Prostate gland (tissue), 2 donors: Measurements from ENCODE around the gene NAA50. TPM values are rescaled to one million over a fixed set of nuclear protein-coding genes. Genes with fewer than 3 reads are reported as not detected.

Experiments
- DNase-seq: peaks from one replicate; pipeline ENCODE4 v3.0.0-alpha.2; 2019; ENCODE audit warnings: low spot score
- H3K27ac ChIP-seq, 2 donors: fragments of 200-600 bp; sonication (generic); 2 replicates each; pipeline ENCODE4 v1.5.1; 2017 to 2019
- H3K27me3 ChIP-seq: fragments of 200-600 bp; sonication (generic); replicated peaks from 2 replicates; pipeline ENCODE4 v1.5.1; 2019; ENCODE audit not compliant: insufficient read depth
- H3K36me3 ChIP-seq, 2 donors: fragments of 200-600 bp; sonication (generic); 1 replicate in 1 of 2; 2 replicates in 1 of 2; pipeline versions ENCODE4 v1.5.1 to v1.8.1; 2017 to 2019
- H3K4me1 ChIP-seq: fragments of 200-600 bp; sonication (generic); replicated peaks from 2 replicates; pipeline ENCODE4 v1.5.1; 2019
- H3K4me3 ChIP-seq, 2 donors: fragments of 200-600 bp; sonication (generic); 2 replicates each; pipeline ENCODE4 v1.5.1; 2017 to 2019
- H3K9me3 ChIP-seq: fragments of 200-600 bp; sonication (generic); 2 replicates; pipeline ENCODE4 v1.5.1; 2017
- POLR2A ChIP-seq: fragments of 450-650 bp; IDR thresholded peaks from one replicate; pipeline ENCODE4 v1.6.1; 2016; ENCODE audit warnings: antibody characterized with exemption, mild to moderate bottlenecking
- POLR2AphosphoS5 ChIP-seq: sonication (generic); formaldehyde crosslinking; IDR thresholded peaks from one replicate; pipeline ENCODE4 v1.6.1; 2017; ENCODE audit warnings: antibody characterized with exemption
- WGBS: methylation state at CpG from one replicate; pipeline ENCODE4 v1.1.5; 2018; 5-methylcytosine and 5-hydroxymethylcytosine counted together
- intact Hi-C: fragments of 100-400 bp; cut with DNase I; formaldehyde crosslinking; loops from one replicate; pipeline ENCODE4 v1.14.2; 2022
- total RNA-seq, 2 donors: library from RNA; depleted of rRNA; stranded (reverse); fragments of >200 nt; gene quantifications; one replicate each; pipeline ENCODE4 v1.1.0, GENCODE V29; 2016
- TF ChIP-seq, protein P1 (sequence below), 4 experiments: fragments of 200-600 bp in 2 of 4; fragments of 450-650 bp in 2 of 4; sonication (generic) in 2 of 4; IDR thresholded peaks; 1 replicate in 3 of 4; 2 replicates in 1 of 4; pipeline ENCODE4 v1.5.1; 2016 to 2019; ENCODE audit warnings: antibody characterized with exemption in 4 of 4, mild to moderate bottlenecking in 2 of 4, moderate library complexity in 2 of 4

NAA50 gene
- total RNA-seq = 100 to 1,000 TPM; 111 to 118 TPM

DNA sequence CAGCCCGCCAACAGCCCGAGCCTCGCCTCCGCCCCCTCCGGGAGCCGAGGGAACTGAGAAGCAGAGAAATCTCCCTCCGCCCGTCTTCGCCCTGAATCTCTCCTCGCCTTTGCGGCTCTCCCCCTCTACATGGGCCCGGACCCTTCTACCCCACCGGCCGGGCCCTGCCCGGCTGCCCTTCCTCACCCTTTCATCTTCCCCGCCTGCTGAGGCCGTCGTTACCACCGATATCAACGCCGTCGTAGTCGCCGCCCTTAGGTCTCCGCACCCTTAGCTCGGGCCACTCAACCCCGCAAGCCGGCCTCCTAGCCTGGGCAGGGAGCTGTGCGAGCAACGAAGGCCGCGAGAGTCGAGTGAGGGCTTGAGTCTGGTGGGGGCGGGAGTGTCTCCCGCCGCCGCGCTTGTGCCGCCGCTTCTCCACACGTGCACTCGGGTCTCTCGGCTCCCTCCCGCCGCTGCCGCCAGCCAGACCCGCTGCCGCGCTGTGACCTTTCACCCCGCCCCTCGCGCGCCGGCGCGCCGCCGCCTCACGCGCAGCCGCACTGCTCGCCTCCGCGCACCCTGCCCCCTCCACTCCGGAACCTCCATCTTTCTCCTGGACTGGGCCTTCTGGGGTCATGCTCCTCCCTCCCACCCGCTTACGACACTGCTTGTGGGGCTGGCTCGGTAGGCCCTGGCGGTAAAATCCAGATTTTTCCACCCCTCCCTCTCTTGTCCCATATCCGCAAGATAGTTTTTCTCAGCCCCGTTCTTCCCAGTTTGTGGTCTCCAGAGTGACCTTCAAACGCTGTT is at the start of gene NAA50:
Gene NAA50, minus strand, starts transcription at position 494 of the 792 bp plus-strand sequence. Its CDS starts 300 bp downstream, at position 194.
- DNase-seq = peak; percentile 87
- H3K9me3 ChIP-seq = no peaks in the 10 kb centered on the region
- peak within 1 kb of the TSS; percentile 85 to 93 for H3K4me3 ChIP-seq
- peak within 1 kb of the TSS; percentile 99 for H3K27ac ChIP-seq
- no peaks in the 10 kb centered on the region for H3K36me3 ChIP-seq
- under 1% methylated on average over 72 of the region's 72 CpGs for WGBS
- no peaks in the 10 kb centered on the region for H3K27me3 ChIP-seq
- intact Hi-C loops = loop anchor here (2.0 to 10.0 kb wide), 4 partner anchors 49 to 1401 kb away; partner anchors contain the start of genes CCDC191, QTRT2, SPICE1 and USF3
- no peak for TF ChIP-seq POLR2AphosphoS5
- TF ChIP-seq, protein P1, sequence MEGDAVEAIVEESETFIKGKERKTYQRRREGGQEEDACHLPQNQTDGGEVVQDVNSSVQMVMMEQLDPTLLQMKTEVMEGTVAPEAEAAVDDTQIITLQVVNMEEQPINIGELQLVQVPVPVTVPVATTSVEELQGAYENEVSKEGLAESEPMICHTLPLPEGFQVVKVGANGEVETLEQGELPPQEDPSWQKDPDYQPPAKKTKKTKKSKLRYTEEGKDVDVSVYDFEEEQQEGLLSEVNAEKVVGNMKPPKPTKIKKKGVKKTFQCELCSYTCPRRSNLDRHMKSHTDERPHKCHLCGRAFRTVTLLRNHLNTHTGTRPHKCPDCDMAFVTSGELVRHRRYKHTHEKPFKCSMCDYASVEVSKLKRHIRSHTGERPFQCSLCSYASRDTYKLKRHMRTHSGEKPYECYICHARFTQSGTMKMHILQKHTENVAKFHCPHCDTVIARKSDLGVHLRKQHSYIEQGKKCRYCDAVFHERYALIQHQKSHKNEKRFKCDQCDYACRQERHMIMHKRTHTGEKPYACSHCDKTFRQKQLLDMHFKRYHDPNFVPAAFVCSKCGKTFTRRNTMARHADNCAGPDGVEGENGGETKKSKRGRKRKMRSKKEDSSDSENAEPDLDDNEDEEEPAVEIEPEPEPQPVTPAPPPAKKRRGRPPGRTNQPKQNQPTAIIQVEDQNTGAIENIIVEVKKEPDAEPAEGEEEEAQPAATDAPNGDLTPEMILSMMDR (IDR thresholded peaks at IDR 0.05) = peak in 2 of 4 experiments; percentile 4 to 24
- TF ChIP-seq POLR2A = peak; percentile 85
- H3K4me1 ChIP-seq = no peaks in the 10 kb centered on the region

GRCh38 chr3:113795693-113796092 is 49.6 kb upstream of the NAA50 start:
- 89% methylated on average over 4 of the region's 4 CpGs for WGBS
- no peaks in the 10 kb centered on the region for H3K4me1 ChIP-seq
- DNase-seq = no peak
- no peaks in the 10 kb centered on the region for H3K36me3 ChIP-seq
- no peaks in the 10 kb centered on the region for H3K27me3 ChIP-seq
- intact Hi-C loops = no loop called here
- TF ChIP-seq POLR2A (no peak), POLR2AphosphoS5 (no peak)
- TF ChIP-seq, protein P1 (IDR thresholded peaks at IDR 0.05) = no peak
- H3K9me3 ChIP-seq = no peaks in the 10 kb centered on the region
- H3K27ac ChIP-seq = no peak overlapping the region
- H3K4me3 ChIP-seq = no peak overlapping the region

DNA sequence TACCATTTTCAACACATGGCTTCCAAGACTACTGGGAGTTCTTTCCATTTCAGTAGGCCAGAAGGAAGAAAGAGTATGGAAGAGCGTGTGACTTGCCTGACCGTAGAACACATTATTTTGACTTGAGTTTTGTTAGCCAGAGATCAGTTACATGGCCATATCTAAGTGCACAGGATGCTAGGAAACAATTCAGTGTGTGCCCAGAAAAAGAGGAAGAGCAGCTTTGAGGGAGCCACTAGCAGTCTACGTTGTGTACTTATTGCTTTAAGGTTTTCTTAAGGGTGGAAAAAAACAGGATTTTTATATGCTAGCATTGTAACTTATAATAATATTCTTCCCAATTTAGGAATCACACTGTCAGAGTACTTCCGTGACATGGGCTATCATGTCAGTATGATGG is 48.5 kb upstream of the NAA50 start:
- no peak overlapping the region for H3K27ac ChIP-seq
- H3K4me3 ChIP-seq = no peak overlapping the region
- intact Hi-C loops = no loop called here
- TF ChIP-seq POLR2AphosphoS5 = no peak
- no peak for TF ChIP-seq POLR2A
- TF ChIP-seq, protein P1 (IDR thresholded peaks at IDR 0.05) = no peak
- H3K36me3 ChIP-seq = no peaks in the 10 kb centered on the region
- WGBS = 88% methylated on average over 4 of the region's 4 CpGs
- H3K9me3 ChIP-seq = no peaks in the 10 kb centered on the region
- no peak for DNase-seq
- no peaks in the 10 kb centered on the region for H3K4me1 ChIP-seq
- H3K27me3 ChIP-seq = no peaks in the 10 kb centered on the region

DNA sequence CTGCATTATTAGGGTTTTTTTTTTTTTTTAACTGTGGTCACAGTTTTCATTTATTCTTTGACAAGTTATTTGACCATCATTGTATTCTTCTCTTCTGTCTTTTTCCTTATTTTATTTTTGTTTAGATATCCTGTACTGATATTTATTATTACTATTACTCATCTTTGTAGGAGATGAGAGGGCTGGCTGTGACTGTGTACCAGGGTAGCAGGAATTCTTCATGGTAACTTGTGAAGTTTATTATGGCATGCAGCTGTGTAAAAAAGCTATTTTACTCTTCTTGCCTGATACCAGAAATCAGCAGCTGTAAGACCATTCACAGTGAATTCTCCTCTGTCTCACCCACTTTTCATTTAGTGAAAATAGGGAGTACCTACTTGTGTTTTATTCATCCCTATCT is 45.3 kb upstream of the NAA50 start:
- no peak for DNase-seq
- Histone ChIP-seq H3K4me3 (no peak overlapping the region), H3K4me1 (no peaks in the 10 kb centered on the region), H3K9me3 (no peaks in the 10 kb centered on the region), H3K27ac (no peak overlapping the region), H3K36me3 (no peaks in the 10 kb centered on the region), H3K27me3 (no peaks in the 10 kb centered on the region)
- TF ChIP-seq POLR2A = no peak
- no peak for TF ChIP-seq POLR2AphosphoS5
- TF ChIP-seq, protein P1 (IDR thresholded peaks at IDR 0.05) = no peak
- intact Hi-C loops = no loop called here

DNA sequence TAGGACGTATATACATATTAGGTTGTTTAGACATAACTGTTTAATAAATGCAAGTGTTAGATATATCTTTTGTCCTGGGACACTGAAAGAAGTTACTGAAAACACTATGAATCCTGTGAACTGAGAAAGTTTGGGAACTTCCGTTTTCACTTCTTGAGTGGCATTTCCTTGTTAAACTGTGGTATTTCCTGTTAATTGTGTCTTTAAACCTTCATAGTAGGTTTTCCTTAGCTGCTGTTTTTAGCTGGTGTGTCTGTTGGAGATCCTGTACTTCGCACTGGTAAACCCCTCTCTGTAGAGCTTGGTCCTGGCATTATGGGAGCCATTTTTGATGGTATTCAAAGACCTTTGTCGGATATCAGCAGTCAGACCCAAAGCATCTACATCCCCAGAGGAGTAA is 37.9 kb upstream of the NAA50 start:
- intact Hi-C loops = no loop called here
- Histone ChIP-seq H3K4me1 (no peaks in the 10 kb centered on the region), H3K9me3 (no peaks in the 10 kb centered on the region), H3K36me3 (no peaks in the 10 kb centered on the region), H3K4me3 (no peak overlapping the region), H3K27me3 (no peaks in the 10 kb centered on the region), H3K27ac (no peak overlapping the region)
- no peak for DNase-seq
- WGBS = 67% methylated on average over 4 of the region's 4 CpGs
- no peak for TF ChIP-seq POLR2A
- no peak for TF ChIP-seq POLR2AphosphoS5
- TF ChIP-seq, protein P1 (IDR thresholded peaks at IDR 0.05) = no peak
